Effector memory CD4-positive, alpha-beta T cell (primary cell): ENCODE data around the gene PTPRN2.

ENCODE experiments used
- DNase-seq, 3 donors: peaks; one replicate each; pipeline ENCODE4 v3.0.0-alpha.2; 2020
- H3K27ac ChIP-seq: 2 replicates; pipeline ENCODE4 v1.7.0; 2013; ENCODE audit warnings: mild to moderate bottlenecking, low read length, moderate library complexity; ENCODE audit not compliant: insufficient read depth, poor library complexity, severe bottlenecking
- H3K27me3 ChIP-seq: replicated peaks from 2 replicates; pipeline ENCODE4 v1.7.0; 2013; ENCODE audit warnings: mild to moderate bottlenecking, low read length; ENCODE audit not compliant: insufficient read depth, control insufficient read depth, poor library complexity, severe bottlenecking
- H3K36me3 ChIP-seq: 2 replicates; pipeline ENCODE4 v1.7.0; 2013; ENCODE audit warnings: mild to moderate bottlenecking, low read length, moderate library complexity; ENCODE audit not compliant: control insufficient read depth, insufficient read depth
- H3K4me1 ChIP-seq: 2 replicates; pipeline ENCODE4 v1.7.0; 2013; ENCODE audit warnings: low read length, mild to moderate bottlenecking; ENCODE audit not compliant: control insufficient read depth, insufficient read depth, poor library complexity, severe bottlenecking
- H3K4me3 ChIP-seq: 2 replicates; pipeline ENCODE4 v1.7.0; 2013; ENCODE audit warnings: low read length, low read depth, mild to moderate bottlenecking; ENCODE audit not compliant: insufficient read depth, poor library complexity, severe bottlenecking
- H3K9me3 ChIP-seq: 2 replicates; pipeline ENCODE4 v1.7.0; 2013; ENCODE audit warnings: mild to moderate bottlenecking, low read length, moderate library complexity; ENCODE audit not compliant: control insufficient read depth

The PTPRN2 gene

GRCh38 chr7:158066085-158066484, 521.5 kb downstream of the PTPRN2 start:
- Histone ChIP-seq H3K4me1 (no peaks in the 10 kb centered on the region), H3K36me3 (no peaks in the 10 kb centered on the region), H3K27me3 (no peaks in the 10 kb centered on the region), H3K4me3 (no peak overlapping the region), H3K9me3 (no peaks in the 10 kb centered on the region), H3K27ac (no peak overlapping the region)
- no peak for DNase-seq

- H3K4me1 ChIP-seq = no peaks in the 10 kb centered on the region
- H3K36me3 ChIP-seq = no peaks in the 10 kb centered on the region
- DNase-seq = no peak
- H3K9me3 ChIP-seq = no peaks in the 10 kb centered on the region
- no peaks in the 10 kb centered on the region for H3K27me3 ChIP-seq
- no peak overlapping the region for H3K4me3 ChIP-seq
- no peak overlapping the region for H3K27ac ChIP-seq
Measured at GRCh38 chr7:158065340-158065739, 522.3 kb downstream of the PTPRN2 start.

GRCh38 chr7:158064631-158065030, 523.0 kb downstream of the PTPRN2 start:
- no peak for DNase-seq
- no peak overlapping the region for H3K4me3 ChIP-seq
- H3K27ac ChIP-seq = no peak overlapping the region
- H3K27me3 ChIP-seq = no peaks in the 10 kb centered on the region
- no peaks in the 10 kb centered on the region for H3K4me1 ChIP-seq
- H3K9me3 ChIP-seq = no peaks in the 10 kb centered on the region
- H3K36me3 ChIP-seq = no peaks in the 10 kb centered on the region

GRCh38 chr7:158063850-158064610, 523.6 kb downstream of the PTPRN2 start:
- no peaks in the 10 kb centered on the region for H3K9me3 ChIP-seq
- H3K27ac ChIP-seq = no peak overlapping the region
- H3K4me1 ChIP-seq = no peaks in the 10 kb centered on the region
- no peak for DNase-seq
- no peak overlapping the region for H3K4me3 ChIP-seq
- H3K36me3 ChIP-seq = no peaks in the 10 kb centered on the region
- no peaks in the 10 kb centered on the region for H3K27me3 ChIP-seq

- Histone ChIP-seq H3K9me3 (no peaks in the 10 kb centered on the region), H3K27me3 (no peaks in the 10 kb centered on the region), H3K27ac (no peak overlapping the region), H3K4me3 (no peak overlapping the region), H3K4me1 (no peaks in the 10 kb centered on the region), H3K36me3 (no peaks in the 10 kb centered on the region)
- DNase-seq = no peak
Measured at GRCh38 chr7:158062661-158063060, 525.0 kb downstream of the PTPRN2 start.

- Histone ChIP-seq H3K27me3 (no peaks in the 10 kb centered on the region), H3K4me1 (no peaks in the 10 kb centered on the region), H3K4me3 (no peak overlapping the region), H3K27ac (no peak overlapping the region), H3K9me3 (no peaks in the 10 kb centered on the region), H3K36me3 (no peaks in the 10 kb centered on the region)
- DNase-seq = no peak
Measured at GRCh38 chr7:158061884-158062656, 525.6 kb downstream of the PTPRN2 start.

- H3K9me3 ChIP-seq = no peaks in the 10 kb centered on the region
- H3K4me3 ChIP-seq = no peak overlapping the region
- H3K36me3 ChIP-seq = no peaks in the 10 kb centered on the region
- H3K4me1 ChIP-seq = no peaks in the 10 kb centered on the region
- no peak for DNase-seq
- H3K27me3 ChIP-seq = no peaks in the 10 kb centered on the region
- H3K27ac ChIP-seq = no peak overlapping the region
Measured at GRCh38 chr7:158061026-158061630, 526.5 kb downstream of the PTPRN2 start.

GRCh38 chr7:158060216-158060615, 527.4 kb downstream of the PTPRN2 start:
- H3K9me3 ChIP-seq = no peaks in the 10 kb centered on the region
- H3K4me1 ChIP-seq = no peaks in the 10 kb centered on the region
- no peaks in the 10 kb centered on the region for H3K27me3 ChIP-seq
- no peaks in the 10 kb centered on the region for H3K36me3 ChIP-seq
- no peak overlapping the region for H3K4me3 ChIP-seq
- H3K27ac ChIP-seq = no peak overlapping the region
- DNase-seq = no peak

GRCh38 chr7:158057446-158057845, 530.2 kb downstream of the PTPRN2 start:
- Histone ChIP-seq H3K4me1 (no peaks in the 10 kb centered on the region), H3K4me3 (no peak overlapping the region), H3K27me3 (no peaks in the 10 kb centered on the region), H3K27ac (no peak overlapping the region), H3K36me3 (no peaks in the 10 kb centered on the region), H3K9me3 (no peaks in the 10 kb centered on the region)
- DNase-seq = no peak

- Histone ChIP-seq H3K4me1 (no peaks in the 10 kb centered on the region), H3K27me3 (no peaks in the 10 kb centered on the region), H3K9me3 (no peaks in the 10 kb centered on the region), H3K36me3 (no peaks in the 10 kb centered on the region), H3K4me3 (no peak overlapping the region), H3K27ac (no peak overlapping the region)
- DNase-seq = no peak
Measured at GRCh38 chr7:158056761-158057160, 530.9 kb downstream of the PTPRN2 start.
